Neural cell (in vitro differentiated cells): ENCODE measurements around the gene FADS3. TPM values are rescaled to one million over a fixed set of nuclear protein-coding genes. Genes with fewer than 3 reads are reported as not detected.

Source experiments
- H2AFZ ChIP-seq: fragments of 200-600, 300-800 bp; sonication (generic), shearing (Covaris generic); 2 replicates; pipeline ENCODE4 v1.6.0; 2014; ENCODE audit warnings: low read depth, mild to moderate bottlenecking, antibody characterized with exemption, low read length, moderate library complexity
- H3F3A ChIP-seq: fragments of 200-600 bp; shearing (Covaris generic); 2 replicates; pipeline ENCODE4 v1.6.1; 2016; ENCODE audit warnings: mild to moderate bottlenecking, moderate library complexity, mixed read lengths, antibody characterized with exemption, low read length; ENCODE audit not compliant: insufficient read depth, poor library complexity, severe bottlenecking
- H3K27ac ChIP-seq: fragments of 200-600, 300-800 bp; sonication (generic), shearing (Covaris generic); 2 replicates; pipeline ENCODE4 v1.5.1; 2014; ENCODE audit warnings: mild to moderate bottlenecking, low read length, moderate library complexity
- H3K27me3 ChIP-seq: fragments of 300-800, 200-600 bp; sonication (generic), shearing (Covaris generic); 2 replicates; pipeline ENCODE4 v1.6.0; 2014; ENCODE audit warnings: mild to moderate bottlenecking, low read depth, low read length, moderate library complexity; ENCODE audit not compliant: insufficient read depth
- H3K36me3 ChIP-seq: fragments of 300-800, 200-600 bp; sonication (generic), shearing (Covaris generic); 2 replicates; pipeline ENCODE4 v1.5.1; 2014; ENCODE audit warnings: mild to moderate bottlenecking, antibody characterized with exemption, low read length, moderate library complexity; ENCODE audit not compliant: insufficient read depth
- H3K4me2 ChIP-seq: fragments of 300-800, 200-600 bp; sonication (generic), shearing (Covaris generic); 2 replicates; pipeline ENCODE4 v1.6.0; 2014; ENCODE audit warnings: mild to moderate bottlenecking, low read length
- H3K4me3 ChIP-seq: fragments of 300-800, 200-600 bp; sonication (generic), shearing (Covaris generic); 2 replicates; pipeline ENCODE4 v1.5.1; 2014; ENCODE audit warnings: mild to moderate bottlenecking, low read length, moderate library complexity
- H3K79me2 ChIP-seq: fragments of 200-600 bp; shearing (Covaris generic); replicated peaks from 2 replicates; pipeline ENCODE4 v1.6.0; 2014; ENCODE audit warnings: mild to moderate bottlenecking, low read length, moderate library complexity; ENCODE audit not compliant: insufficient read depth
- H3K9ac ChIP-seq: fragments of 300-800, 200-600 bp; sonication (generic), shearing (Covaris generic); 2 replicates; pipeline ENCODE4 v1.6.1; 2016; ENCODE audit warnings: mild to moderate bottlenecking, low read length, mixed read lengths
- H3K9me2 ChIP-seq: fragments of 200-600 bp; shearing (Covaris generic); 2 replicates; pipeline ENCODE4 v1.6.1; 2016; ENCODE audit warnings: mild to moderate bottlenecking, low read length, mixed read lengths; ENCODE audit not compliant: insufficient read depth
- H3K9me3 ChIP-seq: fragments of 200-600, 300-800 bp; sonication (generic), shearing (Covaris generic); 2 replicates; pipeline ENCODE4 v1.6.1; 2016; ENCODE audit warnings: mild to moderate bottlenecking, mixed run types, low read length, moderate library complexity, mixed read lengths
- H4K20me1 ChIP-seq: fragments of 200-600 bp; shearing (Covaris generic); 2 replicates; pipeline ENCODE4 v1.6.1; 2016; ENCODE audit warnings: mild to moderate bottlenecking, mixed run types; ENCODE audit not compliant: insufficient read depth
- CTCF ChIP-seq: fragments of 450-650 bp; IDR thresholded peaks from 2 replicates; pipeline ENCODE4 v1.5.1; 2014; ENCODE audit warnings: antibody characterized with exemption, mild to moderate bottlenecking, moderate library complexity; ENCODE audit not compliant: poor library complexity, severe bottlenecking
- EP300 ChIP-seq: fragments of 450-650 bp; conservative IDR thresholded peaks from 2 replicates; pipeline ENCODE4 v1.6.1; 2014; ENCODE audit warnings: antibody characterized with exemption, mild to moderate bottlenecking, moderate library complexity; ENCODE audit not compliant: poor library complexity, severe bottlenecking
- EZH2 ChIP-seq: fragments of 200-600, 300-800 bp; shearing (Covaris generic), sonication (generic); IDR thresholded peaks from 2 replicates; pipeline ENCODE4 v1.6.1; 2014; ENCODE audit warnings: antibody characterized with exemption, low read length, borderline replicate concordance, mild to moderate bottlenecking; ENCODE audit not compliant: insufficient read depth, poor library complexity, severe bottlenecking
- MXI1 ChIP-seq: fragments of 450-650 bp; conservative IDR thresholded peaks from 2 replicates; pipeline ENCODE4 v1.6.1; 2014; ENCODE audit warnings: antibody characterized with exemption, mild to moderate bottlenecking; ENCODE audit not compliant: poor library complexity, severe bottlenecking
- POLR2AphosphoS5 ChIP-seq: IDR thresholded peaks from 2 replicates; pipeline ENCODE4 v1.6.1; 2012
- RAD21 ChIP-seq: fragments of 450-650 bp; conservative IDR thresholded peaks from 2 replicates; pipeline ENCODE4 v1.6.1; 2014; ENCODE audit warnings: antibody characterized with exemption, mild to moderate bottlenecking, moderate library complexity
- REST ChIP-seq: IDR thresholded peaks from 2 replicates; pipeline ENCODE4 v1.6.1; 2012; ENCODE audit warnings: borderline replicate concordance
- SMC3 ChIP-seq: fragments of 450-650 bp; conservative IDR thresholded peaks from 2 replicates; pipeline ENCODE4 v1.6.1; 2014; ENCODE audit warnings: antibody characterized with exemption, mild to moderate bottlenecking, moderate library complexity; ENCODE audit not compliant: poor library complexity
- TAF1 ChIP-seq: IDR thresholded peaks from 2 replicates; pipeline ENCODE4 v1.6.1; 2012; ENCODE audit warnings: low read depth
- polyA plus RNA-seq: library from polyadenylated mRNA; depleted of rRNA; stranded (reverse); fragments of >200 nt; gene quantifications from 2 replicates; pipeline ENCODE4 v1.2.3, GENCODE V29; 2014

FADS3 gene
- polyA plus RNA-seq, 1 donor from 2014 or later, result 35.4 TPM

GRCh38 chr11:61912530-61912898, 21.2 kb upstream of the FADS3 start:
- Histone ChIP-seq H3K9ac (no peak overlapping the region), H3K36me3 (no peaks in the 10 kb centered on the region), H3K27ac (no peak overlapping the region), H3F3A (no peaks in the 10 kb centered on the region), H3K79me2 (no peaks in the 10 kb centered on the region), H3K9me3 (no peaks in the 10 kb centered on the region), H3K9me2 (no peaks in the 10 kb centered on the region), H3K4me3 (no peak overlapping the region), H3K4me2 (no peak overlapping the region), H3K27me3 (peaks cover 12% of the 10 kb centered on the region), H2AFZ (no peak overlapping the region), H4K20me1 (no peaks in the 10 kb centered on the region)
- TF ChIP-seq EP300 (no peak), REST (no peak), SMC3 (no peak), TAF1 (no peak), CTCF (no peak), RAD21 (no peak), MXI1 (no peak), EZH2 (no peak), POLR2AphosphoS5 (no peak)

- Histone ChIP-seq H3K27ac (no peak overlapping the region), H3K9ac (no peak overlapping the region), H3F3A (no peaks in the 10 kb centered on the region), H3K4me3 (no peak overlapping the region), H3K4me2 (no peak overlapping the region), H3K36me3 (no peaks in the 10 kb centered on the region), H3K9me2 (no peaks in the 10 kb centered on the region), H3K9me3 (no peaks in the 10 kb centered on the region), H3K27me3 (peaks cover 9% of the 10 kb centered on the region), H4K20me1 (no peaks in the 10 kb centered on the region), H3K79me2 (no peaks in the 10 kb centered on the region), H2AFZ (no peak overlapping the region)
- TF ChIP-seq SMC3, result no peak
- TF ChIP-seq EP300, result no peak
- no peak for TF ChIP-seq REST
- no peak for TF ChIP-seq EZH2
- no peak for TF ChIP-seq CTCF
These were observed 20.6 kb upstream of the FADS3 start for GRCh38 chr11:61911701-61912529.
